ENCODE data around the gene DSCAM.

GRCh38 chr21:40049031-40049930 lies 797.7 kb downstream of the DSCAM start:
- TF ChIP-seq, protein P1, sequence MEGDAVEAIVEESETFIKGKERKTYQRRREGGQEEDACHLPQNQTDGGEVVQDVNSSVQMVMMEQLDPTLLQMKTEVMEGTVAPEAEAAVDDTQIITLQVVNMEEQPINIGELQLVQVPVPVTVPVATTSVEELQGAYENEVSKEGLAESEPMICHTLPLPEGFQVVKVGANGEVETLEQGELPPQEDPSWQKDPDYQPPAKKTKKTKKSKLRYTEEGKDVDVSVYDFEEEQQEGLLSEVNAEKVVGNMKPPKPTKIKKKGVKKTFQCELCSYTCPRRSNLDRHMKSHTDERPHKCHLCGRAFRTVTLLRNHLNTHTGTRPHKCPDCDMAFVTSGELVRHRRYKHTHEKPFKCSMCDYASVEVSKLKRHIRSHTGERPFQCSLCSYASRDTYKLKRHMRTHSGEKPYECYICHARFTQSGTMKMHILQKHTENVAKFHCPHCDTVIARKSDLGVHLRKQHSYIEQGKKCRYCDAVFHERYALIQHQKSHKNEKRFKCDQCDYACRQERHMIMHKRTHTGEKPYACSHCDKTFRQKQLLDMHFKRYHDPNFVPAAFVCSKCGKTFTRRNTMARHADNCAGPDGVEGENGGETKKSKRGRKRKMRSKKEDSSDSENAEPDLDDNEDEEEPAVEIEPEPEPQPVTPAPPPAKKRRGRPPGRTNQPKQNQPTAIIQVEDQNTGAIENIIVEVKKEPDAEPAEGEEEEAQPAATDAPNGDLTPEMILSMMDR (IDR thresholded peaks at IDR 0.05): no peak
- TF ChIP-seq EZH2phosphoT487 (IDR thresholded peaks at IDR 0.05): no peak
